GM12878 (cell line): Measurements from ENCODE around the gene CREB5. TPM values are rescaled to one million over a fixed set of nuclear protein-coding genes. Genes with fewer than 3 reads are reported as not detected.

Experiments
- ATF7 ChIP-seq: fragments of 450-650 bp; IDR thresholded peaks from 2 replicates; pipeline ENCODE4 v1.6.1; 2016; ENCODE audit warnings: low read depth, mild to moderate bottlenecking
- BHLHE40 ChIP-seq, 2 experiments: fragments of 450-650 bp in 1 of 2; IDR thresholded peaks; 2 replicates each; pipeline ENCODE4 v1.6.1; 2011 to 2017; ENCODE audit warnings: low read depth in 2 of 2, borderline replicate concordance in 1 of 2, improper control_type of control experiment in 1 of 2, low read length in 1 of 2, mild to moderate bottlenecking in 1 of 2
- BMI1 ChIP-seq: fragments of 450-650 bp; IDR thresholded peaks from 2 replicates; pipeline ENCODE4 v1.6.1; 2016; ENCODE audit warnings: mild to moderate bottlenecking, moderate library complexity, borderline replicate concordance
- ESRRA ChIP-seq: IDR thresholded peaks from 2 replicates; pipeline ENCODE4 v1.6.1; 2012; ENCODE audit warnings: mild to moderate bottlenecking, low read length, improper control_type of control experiment
- HDAC6 ChIP-seq: fragments of 200-600 bp; sonication (generic); IDR thresholded peaks from one replicate; pipeline ENCODE4 v1.8.0; 2017; ENCODE audit warnings: antibody characterized with exemption; ENCODE audit not compliant: unreplicated experiment
- HDGF ChIP-seq: fragments of 450-650 bp; IDR thresholded peaks from 2 replicates; pipeline ENCODE4 v1.6.1; 2016; ENCODE audit warnings: antibody characterized with exemption
- IKZF2 ChIP-seq, 2 experiments: fragments of 450-650 bp; IDR thresholded peaks; 2 replicates each; pipeline ENCODE4 v1.6.1; 2017; ENCODE audit warnings: mild to moderate bottlenecking in 2 of 2, moderate library complexity in 2 of 2
- JUND ChIP-seq: IDR thresholded peaks from 2 replicates; pipeline ENCODE4 v1.6.1; 2012; ENCODE audit warnings: low read depth, mild to moderate bottlenecking, low read length, improper control_type of control experiment, moderate library complexity
- KDM1A ChIP-seq: fragments of 200-600 bp; sonication (generic); IDR thresholded peaks from 2 replicates; pipeline ENCODE4 v1.6.1; 2016; ENCODE audit warnings: borderline replicate concordance
- LARP7 ChIP-seq: fragments of 450-650 bp; IDR thresholded peaks from 2 replicates; pipeline ENCODE4 v1.6.1; 2017; ENCODE audit warnings: mild to moderate bottlenecking
- MYB ChIP-seq: fragments of 150-350 bp; IDR thresholded peaks from 2 replicates; pipeline ENCODE4 v1.6.1; 2014; ENCODE audit warnings: mild to moderate bottlenecking, low read depth, low read length, borderline replicate concordance
- POLR2A ChIP-seq: IDR thresholded peaks from 2 replicates; pipeline ENCODE4 v1.6.1; 2011; ENCODE audit warnings: low read depth, mild to moderate bottlenecking, low read length
- POLR2AphosphoS5 ChIP-seq: IDR thresholded peaks from 2 replicates; pipeline ENCODE4 v1.6.1; 2011; ENCODE audit warnings: mild to moderate bottlenecking, low read length, inconsistent platforms
- RAD51 ChIP-seq: fragments of 450-650 bp; IDR thresholded peaks from 2 replicates; pipeline ENCODE4 v1.6.1; 2016; ENCODE audit warnings: moderate library complexity, mild to moderate bottlenecking, inconsistent platforms
- RBBP5 ChIP-seq: fragments of 200-600 bp; sonication (generic); conservative IDR thresholded peaks from 2 replicates; pipeline ENCODE4 v1.6.1; 2016
- RFX5 ChIP-seq: IDR thresholded peaks from 2 replicates; pipeline ENCODE4 v1.6.1; 2011; ENCODE audit warnings: low read depth, low read length, improper control_type of control experiment
- SMAD1 ChIP-seq: fragments of 450-650 bp; IDR thresholded peaks from 2 replicates; pipeline ENCODE4 v1.6.1; 2018; ENCODE audit warnings: mild to moderate bottlenecking, low read depth; ENCODE audit not compliant: partially characterized antibody
- ZNF622 ChIP-seq: fragments of 450-650 bp; IDR thresholded peaks from 2 replicates; pipeline ENCODE4 v1.6.1; 2017; ENCODE audit warnings: mild to moderate bottlenecking, inconsistent platforms
- polyA plus RNA-seq, 11 experiments: library from polyadenylated mRNA; depleted of rRNA in 4 of 11; unstranded in 6 of 11; stranded (reverse) in 5 of 11; fragments of >200 nt; fragmentation: Nextera tagmentation in 4 of 11; fragmentation: Illumina TruSeq in 1 of 11; extraction: Ambion mirVana in 4 of 11; extraction: Trizol in 1 of 11; gene quantifications; 1 replicate in 1 of 11; 2 replicates in 10 of 11; pipeline versions ENCODE4 v1.2.1 to v1.2.3, GENCODE V29; 2011 to 2016; ENCODE audit warnings: inconsistent platforms in 2 of 11, missing spikeins in 2 of 11, low read depth in 1 of 11
- total RNA-seq, 4 experiments: library from RNA; depleted of rRNA in 3 of 4; stranded (reverse); fragments of >200 nt in 3 of 4; fragmentation: Illumina TruSeq in 1 of 4; extraction: Trizol in 1 of 4; gene quantifications; 2 replicates each; pipeline versions ENCODE4 v1.2.1 to v1.2.3, GENCODE V29; 2013 to 2021
- TF ChIP-seq, protein P1 (sequence below): IDR thresholded peaks from 2 replicates; pipeline ENCODE4 v1.6.1; 2012; ENCODE audit warnings: low read depth, low read length, improper control_type of control experiment
- TF ChIP-seq, protein P2 (sequence below): fragments of 450-650 bp; IDR thresholded peaks from 2 replicates; pipeline ENCODE4 v1.6.1; 2017; ENCODE audit warnings: borderline replicate concordance
- TF ChIP-seq, protein P3 (sequence below): fragments of 450-650 bp; formaldehyde crosslinking; IDR thresholded peaks from 2 replicates; pipeline ENCODE4 v1.5.0; 2022; ENCODE audit warnings: mild to moderate bottlenecking, missing genetic modification characterization
- TF ChIP-seq, protein P4 (sequence below): IDR thresholded peaks from 2 replicates; pipeline ENCODE4 v1.6.1; 2012; ENCODE audit warnings: low read depth, low read length, improper control_type of control experiment
- TF ChIP-seq, protein P5 (sequence below): fragments of 450-650 bp; conservative IDR thresholded peaks from 2 replicates; pipeline ENCODE4 v1.6.1; 2017; ENCODE audit warnings: mild to moderate bottlenecking, moderate library complexity

CREB5 gene
- total and polyA plus RNA-seq, 10 of the 15 experiments (the other 5 are each of a cell fraction or from before 2014, with no cell fraction given): 12.9 to 74.1 (median 53.0) TPM

DNA sequence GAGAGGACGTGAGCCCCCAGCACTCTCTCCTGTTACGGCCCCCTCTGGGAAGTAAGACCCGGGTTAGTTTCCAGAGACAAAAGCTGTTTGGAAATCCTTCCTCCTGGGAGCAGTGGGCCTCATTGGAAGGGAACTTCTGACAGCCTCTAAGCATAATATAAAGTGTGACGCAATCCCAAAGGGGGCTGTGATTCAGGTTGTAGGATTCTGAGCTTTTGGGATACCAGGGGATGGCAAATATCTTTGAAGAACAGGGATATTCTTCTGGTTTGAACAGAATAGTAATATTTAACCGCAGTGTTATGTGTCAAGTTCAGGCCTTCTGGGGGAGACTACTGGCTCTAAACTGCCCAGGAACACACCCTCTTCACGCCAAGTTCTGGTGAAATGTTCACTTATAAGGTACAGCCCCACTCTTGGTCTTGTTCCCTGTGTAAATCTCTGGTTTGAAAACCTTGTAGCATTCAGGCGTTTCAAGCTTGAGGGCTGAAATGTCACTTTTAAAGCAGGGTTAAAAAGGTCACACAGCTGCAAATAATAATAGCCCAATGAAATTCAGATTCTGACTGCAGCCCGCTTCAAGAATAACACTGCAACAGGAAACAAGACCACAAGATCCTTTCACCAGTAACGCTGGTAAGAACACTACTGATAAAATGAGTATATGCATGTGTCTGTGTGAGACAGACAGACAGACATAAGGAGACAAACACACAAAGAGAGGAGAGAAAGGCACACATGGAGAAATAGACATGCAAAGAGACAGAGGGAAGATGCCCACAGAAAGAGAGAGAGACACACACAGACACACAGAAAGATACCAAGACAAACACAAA lies 69.0 kb downstream of the CREB5 start (continued):
- TF ChIP-seq, protein P1, sequence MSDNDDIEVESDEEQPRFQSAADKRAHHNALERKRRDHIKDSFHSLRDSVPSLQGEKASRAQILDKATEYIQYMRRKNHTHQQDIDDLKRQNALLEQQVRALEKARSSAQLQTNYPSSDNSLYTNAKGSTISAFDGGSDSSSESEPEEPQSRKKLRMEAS: no peak
- peak; percentile 63; the same call in 1 of the 2 replicates for TF ChIP-seq BMI1
- no peak for TF ChIP-seq POLR2A
- TF ChIP-seq ZNF622: no peak
- TF ChIP-seq, protein P2, sequence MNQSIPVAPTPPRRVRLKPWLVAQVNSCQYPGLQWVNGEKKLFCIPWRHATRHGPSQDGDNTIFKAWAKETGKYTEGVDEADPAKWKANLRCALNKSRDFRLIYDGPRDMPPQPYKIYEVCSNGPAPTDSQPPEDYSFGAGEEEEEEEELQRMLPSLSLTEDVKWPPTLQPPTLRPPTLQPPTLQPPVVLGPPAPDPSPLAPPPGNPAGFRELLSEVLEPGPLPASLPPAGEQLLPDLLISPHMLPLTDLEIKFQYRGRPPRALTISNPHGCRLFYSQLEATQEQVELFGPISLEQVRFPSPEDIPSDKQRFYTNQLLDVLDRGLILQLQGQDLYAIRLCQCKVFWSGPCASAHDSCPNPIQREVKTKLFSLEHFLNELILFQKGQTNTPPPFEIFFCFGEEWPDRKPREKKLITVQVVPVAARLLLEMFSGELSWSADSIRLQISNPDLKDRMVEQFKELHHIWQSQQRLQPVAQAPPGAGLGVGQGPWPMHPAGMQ: no peak
- TF ChIP-seq HDGF: peak; percentile 68; the same call in 1 of the 2 replicates
- TF ChIP-seq POLR2AphosphoS5: no peak
- TF ChIP-seq RBBP5: no peak
- peak; percentile 55; the same call in 1 of the 2 replicates for TF ChIP-seq ESRRA
- TF ChIP-seq LARP7: no peak
- TF ChIP-seq, protein P3, sequence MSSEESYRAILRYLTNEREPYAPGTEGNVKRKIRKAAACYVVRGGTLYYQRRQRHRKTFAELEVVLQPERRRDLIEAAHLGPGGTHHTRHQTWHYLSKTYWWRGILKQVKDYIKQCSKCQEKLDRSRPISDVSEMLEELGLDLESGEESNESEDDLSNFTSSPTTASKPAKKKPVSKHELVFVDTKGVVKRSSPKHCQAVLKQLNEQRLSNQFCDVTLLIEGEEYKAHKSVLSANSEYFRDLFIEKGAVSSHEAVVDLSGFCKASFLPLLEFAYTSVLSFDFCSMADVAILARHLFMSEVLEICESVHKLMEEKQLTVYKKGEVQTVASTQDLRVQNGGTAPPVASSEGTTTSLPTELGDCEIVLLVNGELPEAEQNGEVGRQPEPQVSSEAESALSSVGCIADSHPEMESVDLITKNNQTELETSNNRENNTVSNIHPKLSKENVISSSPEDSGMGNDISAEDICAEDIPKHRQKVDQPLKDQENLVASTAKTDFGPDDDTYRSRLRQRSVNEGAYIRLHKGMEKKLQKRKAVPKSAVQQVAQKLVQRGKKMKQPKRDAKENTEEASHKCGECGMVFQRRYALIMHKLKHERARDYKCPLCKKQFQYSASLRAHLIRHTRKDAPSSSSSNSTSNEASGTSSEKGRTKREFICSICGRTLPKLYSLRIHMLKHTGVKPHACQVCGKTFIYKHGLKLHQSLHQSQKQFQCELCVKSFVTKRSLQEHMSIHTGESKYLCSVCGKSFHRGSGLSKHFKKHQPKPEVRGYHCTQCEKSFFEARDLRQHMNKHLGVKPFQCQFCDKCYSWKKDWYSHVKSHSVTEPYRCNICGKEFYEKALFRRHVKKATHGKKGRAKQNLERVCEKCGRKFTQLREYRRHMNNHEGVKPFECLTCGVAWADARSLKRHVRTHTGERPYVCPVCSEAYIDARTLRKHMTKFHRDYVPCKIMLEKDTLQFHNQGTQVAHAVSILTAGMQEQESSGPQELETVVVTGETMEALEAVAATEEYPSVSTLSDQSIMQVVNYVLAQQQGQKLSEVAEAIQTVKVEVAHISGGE: no peak
- TF ChIP-seq RAD51: no peak
- TF ChIP-seq KDM1A: no peak
- TF ChIP-seq, protein P4, sequence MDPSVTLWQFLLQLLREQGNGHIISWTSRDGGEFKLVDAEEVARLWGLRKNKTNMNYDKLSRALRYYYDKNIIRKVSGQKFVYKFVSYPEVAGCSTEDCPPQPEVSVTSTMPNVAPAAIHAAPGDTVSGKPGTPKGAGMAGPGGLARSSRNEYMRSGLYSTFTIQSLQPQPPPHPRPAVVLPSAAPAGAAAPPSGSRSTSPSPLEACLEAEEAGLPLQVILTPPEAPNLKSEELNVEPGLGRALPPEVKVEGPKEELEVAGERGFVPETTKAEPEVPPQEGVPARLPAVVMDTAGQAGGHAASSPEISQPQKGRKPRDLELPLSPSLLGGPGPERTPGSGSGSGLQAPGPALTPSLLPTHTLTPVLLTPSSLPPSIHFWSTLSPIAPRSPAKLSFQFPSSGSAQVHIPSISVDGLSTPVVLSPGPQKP: no peak; the same call in 1 of the 2 replicates
- 0 out of 2 replicates have a peak, but pooled peaks have one; percentile 49 for TF ChIP-seq JUND
- TF ChIP-seq, protein P5, sequence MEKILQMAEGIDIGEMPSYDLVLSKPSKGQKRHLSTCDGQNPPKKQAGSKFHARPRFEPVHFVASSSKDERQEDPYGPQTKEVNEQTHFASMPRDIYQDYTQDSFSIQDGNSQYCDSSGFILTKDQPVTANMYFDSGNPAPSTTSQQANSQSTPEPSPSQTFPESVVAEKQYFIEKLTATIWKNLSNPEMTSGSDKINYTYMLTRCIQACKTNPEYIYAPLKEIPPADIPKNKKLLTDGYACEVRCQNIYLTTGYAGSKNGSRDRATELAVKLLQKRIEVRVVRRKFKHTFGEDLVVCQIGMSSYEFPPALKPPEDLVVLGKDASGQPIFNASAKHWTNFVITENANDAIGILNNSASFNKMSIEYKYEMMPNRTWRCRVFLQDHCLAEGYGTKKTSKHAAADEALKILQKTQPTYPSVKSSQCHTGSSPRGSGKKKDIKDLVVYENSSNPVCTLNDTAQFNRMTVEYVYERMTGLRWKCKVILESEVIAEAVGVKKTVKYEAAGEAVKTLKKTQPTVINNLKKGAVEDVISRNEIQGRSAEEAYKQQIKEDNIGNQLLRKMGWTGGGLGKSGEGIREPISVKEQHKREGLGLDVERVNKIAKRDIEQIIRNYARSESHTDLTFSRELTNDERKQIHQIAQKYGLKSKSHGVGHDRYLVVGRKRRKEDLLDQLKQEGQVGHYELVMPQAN: no peak; the same call in 1 of the 2 replicates
- TF ChIP-seq HDAC6: no peak
- TF ChIP-seq SMAD1: peak; percentile 68
- TF ChIP-seq BHLHE40 (IDR thresholded peaks at IDR 0.05; ENCODE audit: borderline replicate concordance in 1 of 2, low read depth in 2 of 2, low read length in 1 of 2): peak; percentile 55 to 63; a peak in 1 of 4 replicates
- peak; percentile 87 for TF ChIP-seq ATF7
- TF ChIP-seq RFX5: no peak
- TF ChIP-seq MYB: no peak
- TF ChIP-seq IKZF2 (IDR thresholded peaks at IDR 0.05): peak; percentile 68 to 90
